ENCODE results near the gene METRN.

Gene METRN

GRCh38 chr16:717450-718245 lies 2.7 kb downstream of the METRN start:
- Histone ChIP-seq H3K27ac (ENCODE audit: extremely low read depth, low read depth, low read length) (no peak overlapping the region), H3K4me1 (ENCODE audit: control insufficient read depth, insufficient read depth, low read length) (peaks cover 13% of the 10 kb centered on the region), H3K36me3 (ENCODE audit: control insufficient read depth in 2 of 2, insufficient read depth in 1 of 2, low read length in 2 of 2) (peaks cover 0 to 8% of the 10 kb centered on the region in 2 experiments; a peak in 1 of 3 replicates), H3K9me3 (ENCODE audit: control insufficient read depth, insufficient read depth, low read depth, low read length) (no peaks in the 10 kb centered on the region), H3K4me3 (ENCODE audit: low read depth, low read length) (no peak overlapping the region)
- CTCF ChIA-PET: interaction anchor here (5.7 kb wide), 1 partner anchor 69 kb away, joined by 34 read pairs; the partner anchor contains the start of genes CHTF18 and RPUSD1
- POLR2A ChIA-PET: interaction anchor here (1.0 to 1.7 kb wide), 3 partner anchors 7 to 71 kb away, joined by 3 to 8 read pairs (median 4); partner anchors contain the start of genes CHTF18 and RPUSD1
- peak; percentile 82 for TF ChIP-seq HIC1 (tag by site-specific recombination; IDR thresholded peaks at IDR 0.05)
- TF ChIP-seq ZXDB (tag by site-specific recombination; IDR thresholded peaks at IDR 0.05): no peak

- ChIA-PET POLR2A (no interaction called here), CTCF (interaction anchor here (0.8 to 5.7 kb wide), 2 partner anchors 68 to 337 kb away, joined by 3 to 34 read pairs; partner anchors contain the start of genes CHTF18 and RPUSD1)
- Histone ChIP-seq H3K9me3 (ENCODE audit: control insufficient read depth, insufficient read depth, low read depth, low read length) (no peaks in the 10 kb centered on the region), H3K27ac (ENCODE audit: extremely low read depth, low read depth, low read length) (no peak overlapping the region), H3K36me3 (ENCODE audit: control insufficient read depth in 2 of 2, insufficient read depth in 1 of 2, low read length in 2 of 2) (peaks cover 0 to 12% of the 10 kb centered on the region in 2 experiments; a peak in 1 of 3 replicates), H3K4me1 (ENCODE audit: control insufficient read depth, insufficient read depth, low read length) (peaks cover 13% of the 10 kb centered on the region), H3K4me3 (ENCODE audit: low read depth, low read length) (no peak overlapping the region)
- TF ChIP-seq, protein P1, sequence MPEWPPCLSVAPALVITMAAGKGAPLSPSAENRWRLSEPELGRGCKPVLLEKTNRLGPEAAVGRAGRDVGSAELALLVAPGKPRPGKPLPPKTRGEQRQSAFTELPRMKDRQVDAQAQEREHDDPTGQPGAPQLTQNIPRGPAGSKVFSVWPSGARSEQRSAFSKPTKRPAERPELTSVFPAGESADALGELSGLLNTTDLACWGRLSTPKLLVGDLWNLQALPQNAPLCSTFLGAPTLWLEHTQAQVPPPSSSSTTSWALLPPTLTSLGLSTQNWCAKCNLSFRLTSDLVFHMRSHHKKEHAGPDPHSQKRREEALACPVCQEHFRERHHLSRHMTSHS (tag by site-specific recombination; IDR thresholded peaks at IDR 0.05): no peak
- TF ChIP-seq ZNF416 (tag by site-specific recombination; IDR thresholded peaks at IDR 0.05): no peak
- TF ChIP-seq, protein P2, sequence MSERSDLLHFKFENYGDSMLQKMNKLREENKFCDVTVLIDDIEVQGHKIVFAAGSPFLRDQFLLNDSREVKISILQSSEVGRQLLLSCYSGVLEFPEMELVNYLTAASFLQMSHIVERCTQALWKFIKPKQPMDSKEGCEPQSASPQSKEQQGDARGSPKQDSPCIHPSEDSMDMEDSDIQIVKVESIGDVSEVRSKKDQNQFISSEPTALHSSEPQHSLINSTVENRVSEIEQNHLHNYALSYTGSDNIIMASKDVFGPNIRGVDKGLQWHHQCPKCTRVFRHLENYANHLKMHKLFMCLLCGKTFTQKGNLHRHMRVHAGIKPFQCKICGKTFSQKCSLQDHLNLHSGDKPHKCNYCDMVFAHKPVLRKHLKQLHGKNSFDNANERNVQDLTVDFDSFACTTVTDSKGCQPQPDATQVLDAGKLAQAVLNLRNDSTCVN (tag by site-specific recombination; optimal IDR thresholded peaks at IDR 0.05): no peak
- no peak for TF ChIP-seq ZNF610 (tag by site-specific recombination; IDR thresholded peaks at IDR 0.05; ENCODE audit: borderline replicate concordance)
- no peak for TF ChIP-seq ZNF585B (tag by site-specific recombination; IDR thresholded peaks at IDR 0.05)
- TF ChIP-seq, protein P3, sequence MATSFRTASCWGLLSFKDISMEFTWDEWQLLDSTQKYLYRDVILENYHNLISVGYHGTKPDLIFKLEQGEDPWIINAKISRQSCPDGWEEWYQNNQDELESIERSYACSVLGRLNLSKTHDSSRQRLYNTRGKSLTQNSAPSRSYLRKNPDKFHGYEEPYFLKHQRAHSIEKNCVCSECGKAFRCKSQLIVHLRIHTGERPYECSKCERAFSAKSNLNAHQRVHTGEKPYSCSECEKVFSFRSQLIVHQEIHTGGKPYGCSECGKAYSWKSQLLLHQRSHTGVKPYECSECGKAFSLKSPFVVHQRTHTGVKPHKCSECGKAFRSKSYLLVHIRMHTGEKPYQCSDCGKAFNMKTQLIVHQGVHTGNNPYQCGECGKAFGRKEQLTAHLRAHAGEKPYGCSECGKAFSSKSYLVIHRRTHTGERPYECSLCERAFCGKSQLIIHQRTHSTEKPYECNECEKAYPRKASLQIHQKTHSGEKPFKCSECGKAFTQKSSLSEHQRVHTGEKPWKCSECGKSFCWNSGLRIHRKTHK (tag by site-specific recombination; IDR thresholded peaks at IDR 0.05): no peak
- TF ChIP-seq ZNF148 (tag by site-specific recombination; IDR thresholded peaks at IDR 0.05; ENCODE audit: borderline replicate concordance): no peak
- no peak for TF ChIP-seq KLF16 (tag by site-specific recombination; IDR thresholded peaks at IDR 0.05)
Observed at GRCh38 chr16:718389-718788, 3.5 kb downstream of the METRN start.

Measured in HEK293 (cell line).